Measurements from ENCODE around the gene AHSG.

The AHSG gene

GRCh38 chr3:186664119-186664495 is 51.2 kb downstream of the AHSG start:
- H3K27ac ChIP-seq (ENCODE audit: low read depth, low read length), result peak overlapping the region; percentile 56
- H3K23ac ChIP-seq (ENCODE audit: low read length), result no peak overlapping the region
- H2AK5ac ChIP-seq (ENCODE audit: low read length), result no peak overlapping the region
- H4K5ac ChIP-seq (ENCODE audit: low read length), result no peak overlapping the region
- peak overlapping the region; percentile 3 for H3K9ac ChIP-seq (ENCODE audit: low read length)
- H2BK5ac ChIP-seq (ENCODE audit: low read length), result peak overlapping the region; percentile 76
- H3K4ac ChIP-seq (ENCODE audit: low read depth, low read length), result peak overlapping the region; percentile 97
- H2BK15ac ChIP-seq (replicated peaks; ENCODE audit: low read depth), result no peak overlapping the region
- H3K79me1 ChIP-seq (ENCODE audit: low read length), result no peaks in the 10 kb centered on the region
- H2BK120ac ChIP-seq (ENCODE audit: low read depth, low read length), result peak overlapping the region; percentile 68
- H3K4me3 ChIP-seq (ENCODE audit: low read length), result no peak overlapping the region
- H3K79me2 ChIP-seq (ENCODE audit: control insufficient read depth, insufficient read depth, low read length), result no peaks in the 10 kb centered on the region
- H3K4me1 ChIP-seq (ENCODE audit: control insufficient read depth, low read depth, low read length), result peaks cover 8% of the 10 kb centered on the region
- no peak overlapping the region for H3K4me2 ChIP-seq (ENCODE audit: low read length)
- no peaks in the 10 kb centered on the region for H3K27me3 ChIP-seq (ENCODE audit: insufficient read depth, low read length, poor library complexity)
- H4K8ac ChIP-seq (ENCODE audit: low read depth, low read length), result no peak overlapping the region
- DNase-seq, result peak; percentile 82
- H3K18ac ChIP-seq (ENCODE audit: low read length), result peak overlapping the region; percentile 40
- H3K36me3 ChIP-seq (ENCODE audit: control insufficient read depth, insufficient read depth, low read length), result no peaks in the 10 kb centered on the region
- H3K56ac ChIP-seq (ENCODE audit: low read length), result peak overlapping the region; percentile 76

- Histone ChIP-seq H3K4ac (ENCODE audit: low read depth, low read length) (peak overlapping the region; percentile 97), H3K4me1 (ENCODE audit: control insufficient read depth, low read depth, low read length) (peaks cover 8% of the 10 kb centered on the region), H3K9ac (ENCODE audit: low read length) (peak overlapping the region; percentile 3), H3K4me3 (ENCODE audit: low read length) (no peak overlapping the region), H2BK15ac (replicated peaks; ENCODE audit: low read depth) (no peak overlapping the region), H4K5ac (ENCODE audit: low read length) (no peak overlapping the region), H4K8ac (ENCODE audit: low read depth, low read length) (no peak overlapping the region), H3K79me1 (ENCODE audit: low read length) (no peaks in the 10 kb centered on the region), H2BK5ac (ENCODE audit: low read length) (peak overlapping the region; percentile 74), H3K18ac (ENCODE audit: low read length) (peak overlapping the region; percentile 29), H2BK120ac (ENCODE audit: low read depth, low read length) (peak overlapping the region; percentile 68), H3K56ac (ENCODE audit: low read length) (peak overlapping the region; percentile 76), H3K36me3 (ENCODE audit: control insufficient read depth, insufficient read depth, low read length) (no peaks in the 10 kb centered on the region), H3K4me2 (ENCODE audit: low read length) (no peak overlapping the region), H3K27me3 (ENCODE audit: insufficient read depth, low read length, poor library complexity) (no peaks in the 10 kb centered on the region), H3K27ac (ENCODE audit: low read depth, low read length) (peak overlapping the region; percentile 56), H2AK5ac (ENCODE audit: low read length) (no peak overlapping the region), H3K79me2 (ENCODE audit: control insufficient read depth, insufficient read depth, low read length) (no peaks in the 10 kb centered on the region), H3K23ac (ENCODE audit: low read length) (no peak overlapping the region)
- DNase-seq, result peak; percentile 72
- no CpG with 5 or more reads among the region's 4 CpGs for WGBS (ENCODE audit: extremely low coverage, insufficient coverage, low lambda C conversion rate)
These were observed 51.6 kb downstream of the AHSG start for GRCh38 chr3:186664506-186664905.

- no CpG with 5 or more reads among the region's 8 CpGs for WGBS (ENCODE audit: extremely low coverage, insufficient coverage, low lambda C conversion rate)
- H4K5ac ChIP-seq (ENCODE audit: low read length), result no peak within 1 kb of the TSS
These were observed 52.8 kb downstream of the AHSG start, which contains the start of gene HRG for GRCh38 chr3:186665625-186666188. Gene HRG (plus strand): TSS chr3:186666014. CDS start chr3:186666032, 18 bp downstream.

GRCh38 chr3:186668426-186668825 is 55.6 kb downstream of the AHSG start:
- no peaks in the 10 kb centered on the region for H3K36me3 ChIP-seq (ENCODE audit: control insufficient read depth, insufficient read depth, low read length)
- H3K27ac ChIP-seq (ENCODE audit: low read depth, low read length), result no peak overlapping the region
- no peak overlapping the region for H3K4ac ChIP-seq (ENCODE audit: low read depth, low read length)
- no peak overlapping the region for H4K5ac ChIP-seq (ENCODE audit: low read length)
- H3K79me2 ChIP-seq (ENCODE audit: control insufficient read depth, insufficient read depth, low read length), result no peaks in the 10 kb centered on the region
- H2BK5ac ChIP-seq (ENCODE audit: low read length), result no peak overlapping the region
- H2AK5ac ChIP-seq (ENCODE audit: low read length), result no peak overlapping the region
- H2BK15ac ChIP-seq (replicated peaks; ENCODE audit: low read depth), result no peak overlapping the region
- no peak overlapping the region for H3K4me3 ChIP-seq (ENCODE audit: low read length)
- no peak overlapping the region for H3K23ac ChIP-seq (ENCODE audit: low read length)
- H3K56ac ChIP-seq (ENCODE audit: low read length), result no peak overlapping the region
- H3K18ac ChIP-seq (ENCODE audit: low read length), result no peak overlapping the region
- no peaks in the 10 kb centered on the region for H3K27me3 ChIP-seq (ENCODE audit: insufficient read depth, low read length, poor library complexity)
- no peaks in the 10 kb centered on the region for H3K79me1 ChIP-seq (ENCODE audit: low read length)
- WGBS (ENCODE audit: extremely low coverage, insufficient coverage, low lambda C conversion rate), result no CpG with 5 or more reads among the region's 6 CpGs
- H2BK120ac ChIP-seq (ENCODE audit: low read depth, low read length), result no peak overlapping the region
- H3K4me1 ChIP-seq (ENCODE audit: control insufficient read depth, low read depth, low read length), result peaks cover 8% of the 10 kb centered on the region
- H3K9ac ChIP-seq (ENCODE audit: low read length), result no peak overlapping the region
- no peak overlapping the region for H3K4me2 ChIP-seq (ENCODE audit: low read length)
- DNase-seq, result peak; percentile 59
- H4K8ac ChIP-seq (ENCODE audit: low read depth, low read length), result no peak overlapping the region

More at GRCh38 chr3:186665625-186666188, 52.8 kb downstream of the AHSG start, which contains the start of gene HRG:
- H3K56ac ChIP-seq (ENCODE audit: low read length), result peak within 1 kb of the TSS; percentile 76
- no peaks in the 10 kb centered on the region for H3K27me3 ChIP-seq (ENCODE audit: insufficient read depth, low read length, poor library complexity)
- peak within 1 kb of the TSS; percentile 72 for H3K4ac ChIP-seq (ENCODE audit: low read depth, low read length)
- H2BK15ac ChIP-seq (replicated peaks; ENCODE audit: low read depth), result no peak within 1 kb of the TSS
- H3K36me3 ChIP-seq (ENCODE audit: control insufficient read depth, insufficient read depth, low read length), result no peaks in the 10 kb centered on the region
- H2BK5ac ChIP-seq (ENCODE audit: low read length), result peak within 1 kb of the TSS; percentile 4
- peaks cover 8% of the 10 kb centered on the region for H3K4me1 ChIP-seq (ENCODE audit: control insufficient read depth, low read depth, low read length)
- H3K23ac ChIP-seq (ENCODE audit: low read length), result no peak within 1 kb of the TSS
- H3K79me1 ChIP-seq (ENCODE audit: low read length), result no peaks in the 10 kb centered on the region
- H3K18ac ChIP-seq (ENCODE audit: low read length), result peak within 1 kb of the TSS; percentile 54
- H4K8ac ChIP-seq (ENCODE audit: low read depth, low read length), result no peak within 1 kb of the TSS
- no peak within 1 kb of the TSS for H3K4me3 ChIP-seq (ENCODE audit: low read length)
- no peak within 1 kb of the TSS for H2AK5ac ChIP-seq (ENCODE audit: low read length)
- no peak within 1 kb of the TSS for H3K4me2 ChIP-seq (ENCODE audit: low read length)
- no peaks in the 10 kb centered on the region for H3K79me2 ChIP-seq (ENCODE audit: control insufficient read depth, insufficient read depth, low read length)
- H3K9ac ChIP-seq (ENCODE audit: low read length), result no peak within 1 kb of the TSS
- H2BK120ac ChIP-seq (ENCODE audit: low read depth, low read length), result peak within 1 kb of the TSS; percentile 48
- DNase-seq, result no peak
- peak within 1 kb of the TSS; percentile 56 for H3K27ac ChIP-seq (ENCODE audit: low read depth, low read length)

GRCh38 chr3:186669378-186670084 is 56.7 kb downstream of the AHSG start:
- DNase-seq, result peak; percentile 32
- Histone ChIP-seq H4K8ac (ENCODE audit: low read depth, low read length) (no peak overlapping the region), H3K4ac (ENCODE audit: low read depth, low read length) (peak overlapping the region; percentile 43), H2BK15ac (replicated peaks; ENCODE audit: low read depth) (no peak overlapping the region), H2BK120ac (ENCODE audit: low read depth, low read length) (no peak overlapping the region), H3K9ac (ENCODE audit: low read length) (no peak overlapping the region), H3K56ac (ENCODE audit: low read length) (no peak overlapping the region), H3K36me3 (ENCODE audit: control insufficient read depth, insufficient read depth, low read length) (no peaks in the 10 kb centered on the region), H3K79me2 (ENCODE audit: control insufficient read depth, insufficient read depth, low read length) (no peaks in the 10 kb centered on the region), H3K23ac (ENCODE audit: low read length) (no peak overlapping the region), H2AK5ac (ENCODE audit: low read length) (no peak overlapping the region), H2BK5ac (ENCODE audit: low read length) (no peak overlapping the region), H3K4me2 (ENCODE audit: low read length) (no peak overlapping the region), H3K27ac (ENCODE audit: low read depth, low read length) (no peak overlapping the region), H3K18ac (ENCODE audit: low read length) (peak overlapping the region; percentile 45), H4K5ac (ENCODE audit: low read length) (no peak overlapping the region), H3K4me3 (ENCODE audit: low read length) (no peak overlapping the region), H3K27me3 (ENCODE audit: insufficient read depth, low read length, poor library complexity) (no peaks in the 10 kb centered on the region), H3K79me1 (ENCODE audit: low read length) (no peaks in the 10 kb centered on the region), H3K4me1 (ENCODE audit: control insufficient read depth, low read depth, low read length) (peaks cover 3% of the 10 kb centered on the region)
- no CpG with 5 or more reads among the region's 2 CpGs for WGBS (ENCODE audit: extremely low coverage, insufficient coverage, low lambda C conversion rate)
